HG02642 (cell line): ENCODE measurements around the gene PTGDS.
"Not testable (repeated sequence)": the region's sequence is repeated elsewhere in the genome, so short reads cannot be mapped to it uniquely, and the experiment has no call there.

Experiments used
- ATAC-seq: cut with Tn5 transposase; IDR thresholded peaks from one replicate; pipeline ENCODE4 v1.9.1; 2021; ENCODE audit warnings: mild to moderate bottlenecking; ENCODE audit not compliant: unreplicated experiment, poor library complexity

PTGDS gene

GRCh38 chr9:136985853-136986252 lies 8.5 kb downstream of the PTGDS start:
- ATAC-seq: no peak

- ATAC-seq: no peak
These were observed 11.6 kb downstream of the PTGDS start for GRCh38 chr9:136988872-136989271.

DNA sequence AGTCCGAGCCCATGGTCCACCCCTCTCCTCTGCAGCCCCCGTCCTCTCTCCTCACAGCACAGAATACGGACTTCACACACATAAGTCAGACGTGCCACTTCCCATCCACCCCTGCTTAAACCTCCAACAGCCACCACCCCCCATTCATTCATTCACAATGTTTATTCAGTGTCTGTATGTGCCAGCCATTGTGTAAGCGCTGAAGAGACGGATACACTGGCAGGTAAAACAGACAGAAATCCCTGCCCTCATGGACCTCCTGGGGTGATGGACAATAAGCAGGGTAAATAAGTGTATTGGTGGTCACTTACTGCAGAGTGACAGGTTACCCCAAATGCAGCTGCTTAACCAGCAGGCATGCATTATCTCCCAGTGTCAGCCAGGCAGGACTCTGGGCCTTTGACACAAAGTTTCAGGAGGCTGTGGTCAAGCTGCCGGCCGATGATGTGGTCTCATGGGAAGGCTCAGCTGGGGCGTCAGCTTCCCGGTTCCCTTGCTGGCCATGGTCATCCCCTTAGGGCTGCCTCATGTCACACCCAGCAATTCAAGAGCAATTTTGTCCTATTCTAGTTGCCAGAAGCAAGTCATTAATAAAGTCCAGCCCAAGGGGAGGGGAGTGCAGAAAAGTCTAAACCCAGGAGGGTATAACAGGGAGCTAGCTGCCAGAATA lies 13.1 kb downstream of the PTGDS start:
- ATAC-seq: no peak

DNA sequence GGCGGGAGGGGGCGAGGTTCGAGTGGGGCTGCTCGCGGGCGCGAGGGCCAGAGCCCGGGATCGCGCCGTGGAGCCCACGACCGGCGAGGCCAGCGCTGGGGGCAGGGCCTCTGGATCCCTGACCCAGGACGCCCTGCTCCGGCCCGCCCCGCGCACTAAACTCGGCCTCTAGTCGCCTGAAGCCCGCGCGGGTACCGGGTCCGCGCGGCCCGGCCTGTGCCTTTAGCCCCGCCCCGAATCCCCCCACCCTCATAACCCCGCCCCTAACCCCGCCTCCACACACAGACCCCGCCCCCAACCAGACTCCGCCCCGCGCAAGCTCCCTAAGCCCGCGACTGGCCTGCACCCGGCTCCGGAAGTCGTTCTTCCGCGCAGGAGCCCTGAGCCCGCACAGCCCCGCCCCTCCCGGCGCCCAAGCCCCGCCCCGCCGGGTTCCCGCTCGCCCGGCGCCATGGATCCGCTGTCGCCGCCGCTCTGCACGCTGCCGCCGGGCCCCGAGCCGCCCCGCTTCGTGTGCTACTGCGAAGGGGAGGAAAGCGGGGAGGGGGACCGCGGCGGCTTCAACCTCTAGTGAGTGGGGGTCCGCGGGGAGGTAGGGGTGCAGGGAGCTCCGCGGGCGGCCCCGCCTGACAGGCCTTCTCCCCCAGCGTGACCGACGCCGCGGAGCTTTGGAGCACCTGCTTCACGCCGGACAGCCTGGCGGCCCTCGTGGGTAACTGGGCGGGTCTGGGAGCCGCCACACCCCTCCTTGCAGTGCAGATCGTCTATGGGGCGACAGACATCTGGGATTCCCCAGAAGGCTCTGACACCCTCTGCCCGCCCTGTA lies 14.9 kb downstream of the PTGDS start, which contains the start of gene PAXX:
Gene PAXX, plus strand, starts transcription at position 430 of the 826 bp plus-strand sequence. Its CDS starts 22 bp downstream, at position 452.
- ATAC-seq: peak; percentile 85

- ATAC-seq: no peak
These were observed 15.6 kb downstream of the PTGDS start for GRCh38 chr9:136992819-136993369.

- no peak for ATAC-seq
These were observed 17.0 kb downstream of the PTGDS start for GRCh38 chr9:136994180-136994887.

- ATAC-seq: no peak
These were observed 17.6 kb downstream of the PTGDS start for GRCh38 chr9:136994888-136995230.

DNA sequence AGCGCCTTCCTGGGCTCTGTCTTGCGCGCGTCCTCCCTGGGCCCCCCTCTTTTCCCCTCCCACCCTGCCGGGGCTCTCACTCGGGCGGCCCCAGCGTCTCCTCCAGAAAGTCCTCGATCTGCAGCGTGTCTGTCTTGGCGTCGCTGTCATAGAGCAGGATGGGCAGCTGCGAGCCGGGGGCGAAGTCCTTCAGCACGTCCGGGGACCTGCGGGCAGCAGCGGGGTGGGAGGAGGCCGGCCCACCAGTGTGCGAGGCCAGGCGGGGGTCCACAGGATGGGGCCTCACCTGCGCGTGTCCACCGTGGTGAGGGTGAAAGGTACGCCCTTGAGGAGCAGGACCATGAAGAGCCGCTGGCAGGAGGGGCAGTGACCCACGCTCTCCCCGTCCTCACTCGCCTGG lies 18.1 kb downstream of the PTGDS start:
- ATAC-seq: no peak

GRCh38 chr9:136995772-136996311 lies 18.5 kb downstream of the PTGDS start:
- no peak for ATAC-seq

DNA sequence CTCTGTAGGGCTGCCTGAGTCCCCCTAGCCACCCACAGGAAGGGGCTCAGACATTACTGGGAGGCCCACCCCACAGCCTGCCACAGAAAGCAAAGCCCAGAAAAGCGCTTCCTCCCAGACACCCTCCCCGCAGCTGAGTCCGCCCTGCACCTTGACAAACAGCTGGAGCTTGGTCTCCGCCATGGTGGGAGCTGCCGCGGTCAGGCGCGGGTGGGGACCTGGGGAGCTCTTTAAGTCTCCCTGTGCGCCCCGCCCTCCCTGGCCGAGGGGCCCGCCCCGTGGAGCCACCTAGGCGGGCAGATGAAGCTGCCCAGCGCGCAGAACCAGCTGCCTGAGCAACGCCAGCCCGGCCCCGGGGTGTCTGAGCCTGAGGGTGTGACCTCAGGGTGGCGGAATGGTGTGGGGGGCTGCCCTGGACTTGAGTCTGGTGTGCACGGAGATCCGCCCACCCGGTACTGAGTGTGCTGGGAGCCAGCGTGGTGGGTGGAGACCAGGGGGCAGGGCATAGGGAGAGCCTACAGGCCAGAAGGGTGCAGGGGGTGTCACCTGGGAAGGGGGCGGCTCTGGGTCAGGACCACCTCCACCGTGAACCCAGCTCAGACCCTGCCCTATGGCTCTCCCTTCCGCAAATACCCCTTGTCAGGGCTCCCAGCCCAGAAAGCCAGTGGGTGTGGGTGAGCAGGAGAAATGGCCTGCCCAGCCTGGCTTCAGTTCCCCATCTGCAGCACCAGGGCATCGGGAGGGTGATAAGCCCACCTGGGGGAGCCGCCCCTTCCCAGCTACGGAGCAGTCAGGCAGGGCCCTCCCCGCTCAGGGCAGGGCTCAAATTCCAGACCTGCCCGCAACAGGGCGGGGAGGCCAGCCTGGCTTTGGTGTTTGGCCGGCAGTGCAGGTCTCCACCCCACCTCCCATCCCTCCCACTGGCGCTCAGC lies 19.3 kb downstream of the PTGDS start, which contains the start of gene CLIC3:
Gene CLIC3, minus strand, starts transcription at position 208 of the 932 bp plus-strand sequence. Its CDS starts 25 bp downstream, at position 183.
- no peak for ATAC-seq

- no peak for ATAC-seq
These were observed 20.1 kb downstream of the PTGDS start for GRCh38 chr9:136997371-136997770.

- no peak for ATAC-seq
These were observed 20.5 kb downstream of the PTGDS start for GRCh38 chr9:136997830-136998234.

DNA sequence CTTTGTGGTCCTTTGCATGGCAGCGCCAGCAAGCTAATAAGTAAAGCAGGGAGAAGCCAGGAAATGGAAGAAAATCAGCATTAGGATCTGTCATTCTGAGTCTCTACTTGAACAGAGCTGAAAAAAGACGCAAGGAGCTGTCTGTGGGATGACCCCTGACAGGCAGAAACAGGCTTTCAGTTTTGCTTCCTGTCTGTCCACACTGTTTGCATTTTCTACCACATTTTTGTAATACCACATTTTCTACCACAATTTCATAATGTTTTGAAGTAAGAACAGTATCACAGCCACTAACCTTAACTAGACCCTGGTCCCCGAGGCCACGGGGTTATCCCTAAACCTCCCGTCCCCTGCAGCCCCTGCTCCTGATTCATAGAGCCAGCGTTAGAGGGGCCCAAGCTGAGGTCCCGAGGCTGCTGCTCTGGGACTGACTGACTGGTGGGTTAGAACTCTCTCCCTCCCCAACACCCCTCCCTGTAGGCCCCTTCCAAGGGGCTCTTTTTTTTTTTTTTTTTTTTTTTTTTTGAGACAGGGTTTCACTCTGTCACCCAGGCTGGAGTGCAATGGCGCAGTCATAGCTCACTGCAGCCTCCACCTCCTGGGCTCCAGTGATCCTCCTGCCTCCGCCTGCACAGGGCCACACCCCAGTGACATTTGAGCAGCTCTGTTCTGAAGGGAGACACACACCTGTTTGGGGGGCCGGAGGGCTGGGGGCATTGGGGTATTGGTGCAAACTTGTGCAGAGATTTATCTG lies 23.1 kb downstream of the PTGDS start:
- ATAC-seq: peak; percentile 72

DNA sequence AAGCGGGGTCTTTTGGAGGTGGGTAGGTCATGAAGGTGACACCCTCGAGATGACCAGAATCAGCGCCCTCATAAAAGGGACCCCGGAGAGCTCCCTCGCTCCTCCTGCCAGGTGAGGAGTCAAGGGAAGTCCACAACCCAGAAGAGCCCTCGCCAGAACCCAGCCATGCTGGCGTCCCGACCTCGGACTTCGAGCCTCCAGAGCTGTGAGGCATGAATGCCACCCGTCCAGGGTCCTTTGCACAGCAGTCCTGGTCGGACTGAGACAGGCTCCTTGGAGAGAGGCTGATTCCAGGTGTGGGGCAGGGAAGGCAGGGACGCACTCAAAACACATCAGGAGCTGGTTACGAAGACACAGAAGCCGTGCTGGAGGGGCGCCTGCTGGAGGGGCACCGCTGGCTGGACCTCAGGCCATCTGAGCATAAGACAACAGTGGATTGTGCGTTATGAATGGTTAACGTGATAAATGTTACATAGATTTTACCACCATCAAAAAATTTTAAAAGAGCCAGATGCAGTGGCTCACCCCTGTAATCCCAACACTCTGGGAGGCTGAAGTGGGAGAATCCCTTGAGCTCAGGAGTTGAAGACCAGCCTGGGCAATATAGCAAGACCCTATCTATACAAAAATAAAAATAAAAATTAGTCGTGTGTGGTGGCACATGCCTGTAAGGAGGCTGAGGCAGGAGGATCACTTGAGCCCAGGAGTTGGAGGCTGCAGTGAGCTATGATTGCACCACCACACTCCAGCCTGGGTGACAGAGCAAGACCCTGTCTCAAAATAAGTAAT lies 24.7 kb downstream of the PTGDS start:
- ATAC-seq: no peak

DNA sequence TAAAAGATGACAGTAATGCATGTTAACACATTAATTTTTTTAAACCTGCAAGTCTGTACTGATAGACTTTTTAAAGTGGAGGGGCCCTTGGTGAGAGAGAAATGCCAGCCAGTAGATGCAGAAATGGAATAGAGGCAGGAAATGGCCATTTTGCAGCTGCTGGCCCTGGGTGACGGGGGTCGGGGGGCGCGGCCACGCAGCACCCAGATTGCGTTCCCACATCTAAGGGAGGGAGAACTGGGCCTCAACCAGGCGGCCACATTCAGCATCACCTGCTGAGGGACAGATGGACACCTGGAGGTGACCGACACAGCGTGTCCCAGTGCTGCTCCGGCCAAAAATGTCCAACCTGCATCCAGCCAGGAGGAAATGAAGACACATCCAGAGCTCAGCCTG lies 25.3 kb downstream of the PTGDS start:
- no peak for ATAC-seq

GRCh38 chr9:137004285-137004684 lies 27.0 kb downstream of the PTGDS start:
- ATAC-seq: not testable (repeated sequence)

DNA sequence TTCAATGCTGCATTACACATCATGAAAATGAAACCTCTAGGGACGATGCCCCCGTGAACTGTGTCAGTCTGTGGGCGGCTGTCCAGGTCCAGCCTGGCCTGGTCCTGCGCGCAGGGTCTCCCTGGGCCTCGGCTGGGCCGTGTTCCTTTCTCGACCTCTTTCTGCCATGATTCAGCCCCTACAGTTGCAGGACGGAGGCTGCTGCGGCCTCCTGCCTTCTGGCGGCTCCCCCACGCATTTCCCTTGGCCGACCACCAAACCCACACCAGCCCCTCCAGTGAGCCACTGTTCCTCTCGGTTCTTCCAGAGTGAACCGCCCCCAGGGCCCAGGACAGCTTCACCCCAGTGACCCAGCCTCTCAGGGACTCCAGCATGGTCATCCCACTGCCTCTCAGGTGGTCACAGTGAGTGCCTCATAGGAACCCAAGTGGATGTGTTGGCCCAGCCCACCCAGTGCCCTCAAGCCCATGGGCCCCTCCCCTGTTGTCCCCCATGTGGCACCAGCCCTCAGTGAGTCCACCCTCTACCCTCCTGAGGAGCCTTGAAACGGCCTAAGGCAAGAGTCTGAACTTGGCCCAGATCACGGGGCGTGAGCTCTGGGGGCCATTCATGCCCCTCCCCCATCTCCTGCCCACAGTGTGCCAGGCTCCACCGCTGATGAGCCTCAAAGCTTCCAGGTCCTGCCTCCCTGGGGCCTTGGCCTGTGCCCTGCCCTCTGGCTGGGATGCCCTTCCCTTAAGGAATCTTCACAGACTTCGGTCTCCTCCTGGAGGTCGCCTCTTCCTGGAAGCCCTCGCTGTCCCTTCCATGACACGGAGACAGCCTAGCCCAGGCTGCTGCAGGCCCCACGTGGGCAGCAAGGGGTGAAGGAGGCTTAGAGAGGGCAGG lies 29.1 kb downstream of the PTGDS start:
- no peak for ATAC-seq
